Keratinocyte (primary cell): ENCODE results near the gene PREB. TPM values are rescaled to one million over a fixed set of nuclear protein-coding genes. Genes with fewer than 3 reads are reported as not detected.

Experiments
- DNase-seq: peaks from one replicate; pipeline ENCODE4 v3.0.0-alpha.2; 2011; ENCODE audit warnings: low read depth, missing footprints, low spot score
- FAIRE-seq: peaks from 2 replicates; lab custom pipeline; 2011; peaks lifted over from hg19 to GRCh38; lab: Jason Lieb, UNC
- H2AFZ ChIP-seq: 2 replicates; pipeline ENCODE4 v1.6.0; 2012; ENCODE audit warnings: low read length, control low read depth, inconsistent platforms; ENCODE audit not compliant: control insufficient read depth
- H3K27ac ChIP-seq: 2 replicates; pipeline ENCODE4 v1.5.1; 2011; ENCODE audit warnings: low read length; ENCODE audit not compliant: control insufficient read depth, insufficient read depth
- H3K27me3 ChIP-seq: 3 replicates; pipeline ENCODE4 v1.6.0; 2011; ENCODE audit warnings: low read length; ENCODE audit not compliant: control insufficient read depth, insufficient read depth; ENCODE audit errors: extremely low read depth
- H3K36me3 ChIP-seq, 2 experiments: 2 replicates in 1 of 2; 3 replicates in 1 of 2; pipeline ENCODE4 v1.5.1; 2011; ENCODE audit warnings: low read length in 2 of 2, mild to moderate bottlenecking in 1 of 2; ENCODE audit not compliant: control insufficient read depth in 2 of 2, insufficient read depth in 2 of 2; ENCODE audit errors: extremely low read depth in 1 of 2
- H3K4me1 ChIP-seq: 3 replicates; pipeline ENCODE4 v1.5.1; 2011; ENCODE audit warnings: low read length; ENCODE audit not compliant: control insufficient read depth, insufficient read depth; ENCODE audit errors: extremely low read depth
- H3K4me2 ChIP-seq: 3 replicates; pipeline ENCODE4 v1.6.0; 2011; ENCODE audit warnings: low read depth, low read length; ENCODE audit not compliant: control insufficient read depth, insufficient read depth; ENCODE audit errors: extremely low read depth
- H3K4me3 ChIP-seq, 3 experiments: fragments of 200-600 bp in 1 of 3; sonication (generic) in 1 of 3; 2 replicates in 2 of 3; 3 replicates in 1 of 3; pipeline ENCODE4 v1.5.1; 2011 to 2016; ENCODE audit warnings: low read length in 3 of 3, mild to moderate bottlenecking in 3 of 3, control low read depth in 2 of 3, inconsistent platforms in 1 of 3, low read depth in 1 of 3, mixed read lengths in 1 of 3, mixed run types in 1 of 3, moderate library complexity in 1 of 3; ENCODE audit not compliant: control insufficient read depth in 2 of 3, insufficient read depth in 2 of 3; ENCODE audit errors: extremely low read depth in 1 of 3
- H3K79me2 ChIP-seq: 2 replicates; pipeline ENCODE4 v1.6.0; 2012; ENCODE audit warnings: low read length; ENCODE audit not compliant: control insufficient read depth, insufficient read depth
- H3K9ac ChIP-seq: 3 replicates; pipeline ENCODE4 v1.6.0; 2011; ENCODE audit warnings: low read length; ENCODE audit not compliant: control insufficient read depth, insufficient read depth; ENCODE audit errors: extremely low read depth
- H3K9me1 ChIP-seq: 3 replicates; pipeline ENCODE4 v1.6.0; 2011; ENCODE audit warnings: low read length; ENCODE audit not compliant: control insufficient read depth, insufficient read depth; ENCODE audit errors: extremely low read depth
- H3K9me3 ChIP-seq: 2 replicates; pipeline ENCODE4 v1.5.1; 2012; ENCODE audit warnings: low read depth, low read length; ENCODE audit not compliant: control insufficient read depth
- H4K20me1 ChIP-seq: 3 replicates; pipeline ENCODE4 v1.6.0; 2011; ENCODE audit warnings: low read length; ENCODE audit not compliant: control insufficient read depth, insufficient read depth; ENCODE audit errors: extremely low read depth
- CTCF ChIP-seq, 3 experiments: IDR thresholded peaks in 1 of 3; conservative IDR thresholded peaks in 1 of 3; optimal IDR thresholded peaks in 1 of 3; 2 replicates in 2 of 3; 3 replicates in 1 of 3; pipeline versions ENCODE3 to v1.5.1; 2011; ENCODE audit warnings: low read length in 3 of 3, mild to moderate bottlenecking in 3 of 3, moderate library complexity in 2 of 3, control low read depth in 1 of 3, inconsistent platforms in 1 of 3; ENCODE audit not compliant: insufficient read depth in 2 of 3; ENCODE audit errors: extremely low read depth in 1 of 3
- EZH2 ChIP-seq: IDR thresholded peaks from one replicate; pipeline ENCODE4 v1.6.1; 2012; ENCODE audit warnings: inconsistent platforms, mild to moderate bottlenecking, low read length, moderate library complexity
- dilution Hi-C: fragments of 300-500 bp; cut with MboI; formaldehyde crosslinking; loops from one replicate; pipeline ENCODE4 v1.7.0; 2020; ENCODE audit warnings: low sequenced_read_pairs; ENCODE audit not compliant: extremely low pct_ligation_motif_present
- polyA plus RNA-seq, 5 experiments: library from polyadenylated mRNA; depleted of rRNA in 3 of 5; stranded (reverse) in 3 of 5; stranded (forward) in 1 of 5; unstranded in 1 of 5; fragments of >200 nt; gene quantifications; 1 replicate in 1 of 5; 2 replicates in 3 of 5; 3 replicates in 1 of 5; pipeline versions ENCODE4 v1.2.1 to v1.2.3, GENCODE V29; 2011 to 2012; ENCODE audit warnings: missing spikeins in 2 of 5, low read depth in 1 of 5, low replicate concordance in 1 of 5

Gene PREB
- polyA plus RNA-seq, 1 donor (not counting 4 experiments of a cell fraction or from before 2014, with no cell fraction given) = 48.7 TPM

GRCh38 chr2:27094353-27094984, 40.0 kb downstream of the PREB start:
- Histone ChIP-seq H3K36me3 (no peaks in the 10 kb centered on the region), H3K4me2 (no peak overlapping the region), H2AFZ (no peak overlapping the region), H3K9me1 (no peaks in the 10 kb centered on the region), H3K9ac (no peak overlapping the region), H3K79me2 (no peaks in the 10 kb centered on the region), H4K20me1 (peaks cover 2% of the 10 kb centered on the region), H3K4me3 (no peak overlapping the region), H3K27me3 (no peaks in the 10 kb centered on the region), H3K27ac (no peak overlapping the region), H3K4me1 (peaks cover 4% of the 10 kb centered on the region), H3K9me3 (no peaks in the 10 kb centered on the region)
- dilution Hi-C loops = no loop called here
- no peak for TF ChIP-seq EZH2
- no peak for TF ChIP-seq CTCF (optimal IDR thresholded peaks at IDR 0.05 in 1 of 3, IDR thresholded peaks at IDR 0.05 in 1 of 3, conservative IDR thresholded peaks at IDR 0.05 in 1 of 3; ENCODE audit: extremely low read depth in 1 of 3, insufficient read depth in 2 of 3, low read length in 3 of 3)
- no peak for FAIRE-seq
- DNase-seq = no peak

- Histone ChIP-seq H3K4me1 (peaks cover 4% of the 10 kb centered on the region), H3K27me3 (no peaks in the 10 kb centered on the region), H3K9me3 (no peaks in the 10 kb centered on the region), H3K79me2 (no peaks in the 10 kb centered on the region), H3K36me3 (no peaks in the 10 kb centered on the region), H2AFZ (no peak overlapping the region), H3K9ac (no peak overlapping the region), H3K27ac (no peak overlapping the region), H3K4me3 (no peak overlapping the region), H4K20me1 (no peaks in the 10 kb centered on the region), H3K4me2 (no peak overlapping the region), H3K9me1 (no peaks in the 10 kb centered on the region)
- TF ChIP-seq CTCF (optimal IDR thresholded peaks at IDR 0.05 in 1 of 3, IDR thresholded peaks at IDR 0.05 in 1 of 3, conservative IDR thresholded peaks at IDR 0.05 in 1 of 3; ENCODE audit: extremely low read depth in 1 of 3, insufficient read depth in 2 of 3, low read length in 3 of 3) (no peak), EZH2 (no peak)
- dilution Hi-C loops = no loop called here
- FAIRE-seq (no peak), DNase-seq (no peak)
These were observed 40.7 kb downstream of the PREB start for GRCh38 chr2:27093430-27094352.
